HG03045 (cell line): ENCODE results near the gene ROR1.

Source experiments
- ATAC-seq: cut with Tn5 transposase; IDR thresholded peaks from one replicate; pipeline ENCODE4 v1.9.1; 2021; ENCODE audit warnings: mild to moderate bottlenecking, moderate library complexity; ENCODE audit not compliant: unreplicated experiment

ROR1 gene

DNA sequence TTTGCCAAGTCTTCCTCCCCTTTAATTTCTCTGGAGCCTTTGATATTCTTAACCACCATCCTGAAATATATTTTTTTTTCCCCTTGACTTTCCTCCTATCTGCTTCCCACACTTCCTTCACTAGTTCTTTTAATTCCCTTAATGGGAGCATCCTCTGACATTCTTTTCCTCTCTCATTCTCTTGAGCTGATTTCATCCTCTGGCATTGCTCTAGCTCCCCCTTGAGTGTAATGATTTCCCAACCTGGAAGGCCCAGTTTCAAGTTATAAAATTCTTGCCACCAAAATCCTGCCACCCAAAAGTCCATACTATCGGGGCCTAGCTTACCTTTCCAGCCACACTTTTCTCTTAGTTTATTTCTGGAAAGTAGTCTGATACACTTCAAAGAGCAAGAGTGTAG is 390.2 kb downstream of the ROR1 start:
- ATAC-seq = no peak

GRCh38 chr1:64166629-64167028 is 392.8 kb downstream of the ROR1 start:
- no peak for ATAC-seq

DNA sequence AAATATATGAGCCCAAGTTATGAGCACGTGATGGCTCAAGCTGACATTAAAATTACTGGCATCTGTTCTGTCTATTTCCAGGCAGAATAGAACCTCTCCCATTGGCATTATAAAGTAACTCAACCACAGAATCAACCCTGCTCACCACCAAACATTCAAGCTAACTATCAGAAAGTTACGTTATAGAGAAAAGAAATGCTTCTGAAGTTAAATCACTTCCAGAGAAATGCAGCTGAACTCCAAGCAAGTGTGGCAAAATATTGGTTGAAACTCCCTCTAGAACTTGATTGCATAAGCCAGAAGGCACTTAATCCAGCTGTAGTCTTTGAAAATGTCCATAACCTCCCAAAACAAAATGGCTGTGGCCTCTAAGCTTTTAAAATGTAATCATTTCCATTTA is 393.4 kb downstream of the ROR1 start:
- ATAC-seq = no peak

GRCh38 chr1:64171246-64171645 is 397.4 kb downstream of the ROR1 start:
- no peak for ATAC-seq

- ATAC-seq = no peak
These were observed 398.0 kb downstream of the ROR1 start for GRCh38 chr1:64171797-64172281.

- no peak for ATAC-seq
These were observed 398.7 kb downstream of the ROR1 start for GRCh38 chr1:64172458-64172983.

DNA sequence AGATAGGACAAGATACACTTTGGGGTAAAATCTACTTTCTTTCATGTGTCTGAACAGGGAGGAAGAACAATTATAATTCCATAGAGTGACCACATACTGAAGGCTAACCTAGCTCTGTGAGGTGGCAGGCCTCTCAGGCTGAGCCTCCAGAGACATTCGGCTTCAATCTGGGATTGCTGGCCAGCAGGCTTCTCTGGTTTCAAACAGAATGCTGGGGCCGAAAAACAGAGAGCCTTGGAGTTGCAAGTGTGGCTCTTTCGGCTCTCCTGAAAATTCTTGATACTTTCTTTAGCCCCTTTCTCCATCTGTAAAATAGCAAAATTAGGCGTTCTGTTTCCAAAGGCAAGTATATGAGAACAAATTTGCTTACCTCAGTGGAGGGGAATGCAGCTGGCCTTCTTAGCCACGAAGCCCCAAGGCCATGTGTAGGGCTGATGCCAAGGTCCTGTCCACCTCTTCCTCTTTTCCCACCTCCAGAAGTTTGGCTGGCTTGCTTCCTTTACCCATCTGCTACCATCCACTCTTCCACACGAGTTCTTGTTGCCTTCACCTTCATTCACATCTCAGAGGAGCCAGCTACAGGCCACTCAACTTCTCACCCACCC is 399.6 kb downstream of the ROR1 start:
- ATAC-seq = no peak

DNA sequence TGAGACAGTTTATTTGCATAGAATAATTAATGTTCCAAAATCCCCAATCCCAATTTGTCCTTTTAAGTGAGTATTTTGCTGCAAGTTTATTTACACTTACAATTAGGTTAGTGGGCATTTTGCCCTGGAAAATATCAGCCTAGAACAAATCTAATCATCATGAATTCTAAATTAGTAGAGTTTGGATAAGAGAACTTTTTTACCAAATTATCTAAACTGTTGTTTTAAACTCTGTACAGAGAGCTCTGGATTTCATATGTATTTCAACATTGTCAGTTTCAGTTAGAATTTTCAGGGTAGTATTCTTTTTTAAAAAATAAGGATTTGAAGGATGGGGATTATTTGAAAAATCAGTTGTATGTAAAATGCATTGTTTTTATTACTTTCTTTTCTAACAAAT is 401.8 kb downstream of the ROR1 start:
- ATAC-seq = no peak

DNA sequence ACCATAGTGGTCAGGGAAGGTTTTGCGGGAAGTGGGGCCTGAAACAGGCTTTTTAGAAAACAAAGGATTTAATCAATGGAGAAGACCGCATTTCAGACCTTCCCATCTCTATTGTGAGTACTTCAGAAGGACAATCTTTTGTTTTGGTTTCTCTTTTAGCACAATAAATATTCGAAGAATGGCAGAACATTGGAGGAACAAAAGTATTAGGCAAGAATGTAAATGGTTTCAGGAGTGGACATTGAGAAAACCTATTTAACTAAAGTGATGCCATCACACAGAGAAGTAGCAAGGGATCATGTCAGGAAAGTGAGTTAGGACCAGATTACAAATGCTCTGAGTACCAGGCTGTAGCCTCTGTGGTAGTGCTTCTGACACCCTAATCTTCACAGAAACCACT is 402.8 kb downstream of the ROR1 start:
- ATAC-seq = no peak

- ATAC-seq = no peak
These were observed 405.8 kb downstream of the ROR1 start for GRCh38 chr1:64179588-64179987.

DNA sequence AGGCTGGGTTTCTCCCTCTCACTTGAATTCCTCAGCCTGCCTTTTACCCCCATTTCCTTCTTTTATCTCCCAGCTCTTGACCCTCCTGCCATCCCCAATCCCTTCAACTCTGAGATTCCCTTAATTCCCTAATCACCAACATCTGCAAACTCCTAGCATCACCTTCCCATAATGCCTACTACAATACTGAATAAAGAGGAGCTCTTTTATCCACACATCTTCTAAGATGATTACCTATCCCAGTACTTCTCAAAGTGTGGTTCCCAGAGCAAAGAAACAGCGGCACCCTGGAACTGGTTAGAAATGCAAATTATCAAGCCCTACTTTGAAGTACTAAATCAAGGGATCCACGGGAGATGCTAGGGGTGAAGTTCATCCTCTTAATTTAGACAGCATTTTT is 408.4 kb downstream of the ROR1 start:
- ATAC-seq = no peak

- ATAC-seq = no peak
These were observed 409.7 kb downstream of the ROR1 start for GRCh38 chr1:64183395-64184002.

DNA sequence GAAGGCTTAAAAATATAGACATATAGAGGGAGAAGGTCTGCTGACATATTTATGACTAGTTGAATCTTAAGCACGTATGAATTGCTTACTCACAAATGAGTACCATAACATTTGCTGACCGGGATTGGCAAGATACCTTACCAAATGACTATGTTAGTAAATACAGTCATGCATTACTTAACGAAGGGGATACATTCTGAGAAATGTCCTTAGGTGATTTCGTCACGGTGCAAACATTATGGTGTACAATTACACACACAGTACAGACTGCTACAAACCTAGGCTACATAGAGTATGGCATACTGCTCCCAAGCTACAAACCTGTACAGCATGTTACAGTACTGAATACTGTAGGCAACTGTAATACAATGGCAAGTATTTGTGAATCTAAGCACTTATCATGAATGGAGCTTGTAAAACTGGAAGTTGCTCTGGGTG is 410.2 kb downstream of the ROR1 start:
- ATAC-seq = no peak

DNA sequence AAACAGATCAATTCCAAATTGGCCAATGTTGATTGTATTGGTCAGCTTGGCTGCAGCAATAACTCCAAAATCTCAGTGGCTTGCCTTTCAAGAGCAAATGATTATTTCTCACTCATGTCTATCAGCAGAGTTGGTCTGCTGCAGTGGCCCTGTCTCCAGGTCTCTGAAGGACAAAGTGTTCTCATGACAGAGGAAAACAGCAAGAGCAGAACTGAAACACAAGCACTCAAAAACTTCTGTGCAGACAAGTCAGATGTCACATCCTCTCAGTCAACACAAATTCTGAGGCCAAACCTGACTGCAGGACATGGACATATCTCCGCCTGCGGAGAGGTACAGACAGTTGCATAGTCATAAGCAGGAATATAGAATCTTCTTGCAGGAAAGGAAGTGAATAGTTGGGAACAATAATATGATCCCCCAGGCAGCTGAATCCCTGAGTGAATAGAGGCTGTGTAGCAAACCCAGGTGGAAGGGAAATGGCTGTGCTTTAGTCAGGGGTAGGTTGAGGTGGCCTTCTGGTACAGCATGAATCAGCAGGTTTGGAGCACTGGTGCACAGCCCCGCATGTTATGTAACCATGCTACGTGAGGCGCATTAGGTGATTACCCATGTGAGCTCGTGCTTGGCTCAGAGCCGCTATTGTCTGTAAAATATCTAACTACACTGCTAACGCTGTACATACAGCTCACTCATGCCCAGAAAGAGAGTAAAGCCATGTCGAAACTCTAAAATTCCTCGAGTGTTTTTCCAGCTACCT is 412.5 kb downstream of the ROR1 start:
- ATAC-seq = no peak

DNA sequence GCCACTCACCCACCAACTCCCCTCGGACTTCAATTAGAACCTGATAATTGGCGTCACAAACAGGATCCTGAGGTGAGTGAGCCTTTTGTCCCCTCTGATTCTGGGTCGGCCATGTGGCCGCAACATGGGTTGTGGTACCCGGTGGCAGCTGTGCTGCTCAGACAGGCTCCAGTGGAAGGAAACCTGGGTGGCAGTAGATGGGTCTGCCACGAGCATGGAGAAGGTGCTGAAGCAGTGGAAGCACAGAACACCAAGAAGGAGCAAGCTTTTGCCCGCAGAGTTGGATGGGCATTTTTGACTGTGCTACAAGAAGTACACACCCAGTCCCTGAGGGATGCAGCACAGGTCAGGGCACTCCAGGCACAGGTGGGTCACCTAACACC is 413.1 kb downstream of the ROR1 start:
- ATAC-seq = no peak

- no peak for ATAC-seq
These were observed 413.8 kb downstream of the ROR1 start for GRCh38 chr1:64187646-64188045.

GRCh38 chr1:64192290-64192689 is 418.5 kb downstream of the ROR1 start:
- ATAC-seq = no peak

- no peak for ATAC-seq
These were observed 420.6 kb downstream of the ROR1 start for GRCh38 chr1:64194168-64195080.

DNA sequence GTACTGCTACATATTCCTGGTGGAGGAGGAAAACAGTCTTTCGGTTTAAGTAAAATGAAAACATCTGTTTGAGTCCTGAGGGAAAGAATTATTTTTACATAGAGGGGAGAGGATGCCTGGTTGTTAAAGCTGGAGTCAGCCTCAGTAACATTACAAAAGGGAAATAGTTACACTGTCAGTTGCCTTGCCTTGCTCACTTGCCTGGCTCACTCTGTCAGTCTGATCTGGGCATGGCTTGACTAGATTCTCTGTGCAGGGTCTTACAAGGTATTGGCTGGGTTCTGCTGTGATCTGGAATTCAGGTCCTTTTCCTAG is 421.2 kb downstream of the ROR1 start:
- no peak for ATAC-seq

GRCh38 chr1:64196074-64196870 is 422.5 kb downstream of the ROR1 start:
- no peak for ATAC-seq
